HG03520 (cell line): ENCODE measurements around the gene TMPRSS3.

Experiments used
- ATAC-seq: cut with Tn5 transposase; IDR thresholded peaks from one replicate; pipeline ENCODE4 v1.9.1; 2021; ENCODE audit warnings: mild to moderate bottlenecking, moderate library complexity; ENCODE audit not compliant: unreplicated experiment

Gene TMPRSS3

DNA sequence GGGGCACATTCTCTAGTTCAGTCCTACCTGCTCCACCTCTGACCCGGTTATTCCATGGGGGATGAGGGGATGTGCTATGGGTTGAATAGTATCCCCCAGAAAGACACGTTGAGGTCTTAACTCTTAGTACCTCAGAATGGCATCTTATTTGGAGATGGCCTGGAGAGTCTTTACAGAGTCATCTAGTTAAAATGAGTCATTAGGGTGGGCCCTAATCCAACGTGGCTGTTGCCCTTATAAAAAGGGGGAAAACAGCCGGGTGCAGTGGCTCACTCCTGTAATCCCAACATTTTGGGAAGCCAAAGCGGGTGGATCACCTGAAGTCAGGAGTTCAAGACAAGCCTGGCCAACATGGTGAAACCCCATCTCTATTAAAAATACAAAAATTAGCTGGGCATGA, 5.7 kb downstream of the TMPRSS3 start:
- no peak for ATAC-seq

DNA sequence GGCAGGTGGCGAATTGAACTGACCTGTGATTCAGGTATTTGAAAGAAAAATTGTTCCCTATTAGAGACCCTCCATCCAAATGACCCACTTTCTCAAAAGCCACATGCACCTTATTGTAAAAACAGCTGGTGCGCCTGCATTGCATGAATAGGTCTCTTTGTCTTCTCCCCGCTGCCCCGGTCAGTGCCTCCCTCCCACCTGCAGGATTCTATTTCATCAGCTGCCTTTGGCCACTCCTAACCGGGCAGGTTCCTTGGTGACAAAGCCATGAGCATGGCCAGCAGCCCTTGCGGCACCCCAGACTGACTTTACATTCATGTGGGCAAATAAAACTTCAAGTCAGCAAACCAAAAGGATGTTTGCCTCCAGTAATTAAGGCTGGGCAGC, 6.4 kb downstream of the TMPRSS3 start:
- no peak for ATAC-seq

DNA sequence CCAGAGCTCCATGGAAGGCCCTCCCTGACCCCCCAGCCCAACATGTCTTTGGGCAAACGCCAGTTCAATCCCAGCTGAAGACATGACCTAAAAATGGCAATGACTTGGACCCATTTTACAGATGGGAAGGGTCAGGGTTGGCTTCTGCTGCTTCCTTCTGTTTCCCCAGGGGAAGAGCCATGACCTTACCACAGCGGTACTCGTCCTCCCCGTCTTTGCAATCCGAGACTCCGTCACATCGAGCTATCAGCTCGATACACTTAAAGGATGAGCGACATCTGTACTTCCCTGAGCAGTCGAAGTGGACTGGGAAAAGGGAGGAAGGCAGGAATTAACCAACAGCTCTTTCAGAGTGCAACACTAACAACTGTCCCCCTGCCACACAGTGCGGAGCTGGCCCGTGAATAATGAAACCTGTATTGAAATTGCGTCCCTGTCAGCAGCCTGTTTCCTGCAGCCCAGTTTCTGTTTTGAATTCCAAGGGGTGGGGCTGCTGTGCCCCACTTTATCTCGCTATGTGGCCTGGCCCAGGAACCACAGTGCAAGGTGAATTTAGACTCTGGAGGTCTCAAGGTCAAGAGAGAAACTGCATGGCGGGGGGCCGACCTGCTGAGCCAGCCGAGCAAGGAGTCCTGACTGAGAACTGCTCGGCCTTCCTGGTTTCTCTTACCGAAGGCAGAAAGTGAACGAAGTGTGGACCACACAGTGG, 7.0 kb downstream of the TMPRSS3 start:
- no peak for ATAC-seq

DNA sequence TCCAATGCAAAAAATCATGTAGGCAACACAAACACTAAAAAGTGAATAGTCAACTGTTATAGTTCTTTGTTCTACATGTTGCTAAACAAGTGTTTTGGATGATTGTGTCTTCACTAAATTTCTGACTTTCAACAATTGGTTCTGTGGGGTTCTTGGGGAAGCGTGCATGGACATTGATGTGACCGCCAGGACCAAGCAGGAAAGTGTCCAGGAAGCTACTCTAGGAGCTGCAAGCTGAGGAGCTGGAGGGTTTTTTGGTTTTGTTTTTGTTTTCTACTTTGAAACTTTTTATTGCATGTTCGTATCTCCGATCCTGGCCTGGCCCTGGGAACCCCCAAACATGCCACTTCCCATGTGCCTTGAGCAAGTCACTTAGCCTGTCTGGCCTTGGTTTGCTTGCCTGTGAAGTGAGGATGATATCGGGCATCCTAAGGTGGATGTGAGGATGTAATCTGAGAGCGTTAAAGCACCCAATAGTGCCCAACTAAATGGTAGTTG, 8.0 kb downstream of the TMPRSS3 start:
- no peak for ATAC-seq

DNA sequence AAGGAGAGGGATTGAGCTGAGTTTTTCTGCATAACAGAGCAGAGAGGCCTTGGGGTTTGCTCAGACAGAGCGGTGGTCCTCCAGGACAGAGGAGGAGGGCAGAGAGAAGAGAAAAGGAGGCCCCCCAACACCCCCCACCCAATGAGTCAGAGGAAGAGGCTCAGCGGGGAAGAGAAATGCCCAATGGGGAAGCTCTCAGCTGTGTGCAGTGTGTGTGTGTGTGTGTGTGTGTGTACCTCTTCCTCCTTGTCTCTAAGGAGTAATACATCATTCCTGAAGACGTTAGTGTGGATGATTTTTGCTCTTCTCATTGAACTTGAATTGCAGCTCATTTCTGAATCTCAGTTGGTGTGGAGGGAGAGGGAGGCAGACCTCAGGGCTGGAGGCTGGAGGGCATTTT, 8.7 kb downstream of the TMPRSS3 start:
- ATAC-seq, result no peak

DNA sequence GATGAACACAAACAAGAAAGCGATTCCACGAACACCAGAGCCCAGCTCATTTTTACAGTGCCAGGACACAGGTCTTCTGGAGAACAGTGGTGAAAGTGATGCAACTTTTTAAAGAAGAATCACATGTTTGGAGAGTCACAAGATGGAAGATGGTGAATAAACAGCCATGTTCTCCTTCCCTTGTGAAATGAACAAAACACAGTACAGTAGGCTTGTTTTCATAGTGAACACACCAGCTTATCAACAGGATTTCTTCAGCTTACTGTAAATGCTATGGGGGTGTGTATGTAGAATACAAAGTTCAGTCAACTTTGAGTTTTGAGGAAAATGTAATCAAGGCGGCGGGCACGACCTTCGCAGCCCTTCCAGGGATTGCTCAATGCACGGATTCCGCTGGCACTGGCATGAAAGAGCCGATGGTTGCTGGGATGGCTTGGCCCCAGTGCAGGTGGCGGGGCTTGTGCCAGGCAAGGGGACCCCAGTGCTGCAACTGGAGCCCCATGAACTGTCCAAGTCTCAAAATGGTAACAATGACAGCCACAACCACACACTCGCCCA, 9.7 kb downstream of the TMPRSS3 start:
- ATAC-seq, result no peak

DNA sequence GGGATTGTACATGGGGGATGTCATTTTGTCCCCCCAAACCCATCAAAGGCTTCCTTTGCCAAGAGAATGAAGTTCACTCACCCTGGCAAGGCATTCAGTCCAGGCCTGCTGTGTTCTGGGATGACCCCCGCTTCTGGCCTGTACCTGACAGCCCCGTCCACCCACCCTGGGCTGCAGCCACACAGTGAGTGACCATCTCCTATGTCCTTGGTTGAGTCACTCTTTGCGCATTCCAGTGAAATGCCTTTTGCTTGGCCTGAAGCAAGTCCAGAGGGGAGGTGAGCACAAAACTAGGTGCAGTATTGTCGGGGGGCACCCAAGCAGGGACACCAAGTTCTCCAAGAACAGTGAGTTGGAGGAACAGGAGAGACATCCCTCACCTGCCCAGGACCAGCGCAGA, 10.2 kb downstream of the TMPRSS3 start:
- no peak for ATAC-seq

DNA sequence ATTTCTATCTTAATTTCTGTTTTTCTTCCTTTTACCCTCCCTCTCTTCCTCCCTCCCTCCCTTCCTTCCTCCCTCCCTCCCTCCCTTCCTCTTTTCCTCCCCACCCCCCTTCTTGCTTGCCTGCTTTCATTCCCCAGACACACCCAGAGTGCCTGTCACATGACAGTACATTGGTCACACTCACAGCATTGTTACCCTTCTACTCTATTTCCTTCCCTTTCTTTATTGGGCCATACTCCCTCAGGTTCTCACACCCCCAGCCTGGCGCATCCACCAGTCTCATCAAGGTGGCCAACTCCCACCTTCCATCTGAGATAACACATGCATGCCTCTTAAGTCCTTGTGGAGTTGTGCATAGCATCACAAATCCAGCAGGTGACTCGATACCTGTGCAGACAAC, 10.9 kb downstream of the TMPRSS3 start:
- ATAC-seq, result no peak

DNA sequence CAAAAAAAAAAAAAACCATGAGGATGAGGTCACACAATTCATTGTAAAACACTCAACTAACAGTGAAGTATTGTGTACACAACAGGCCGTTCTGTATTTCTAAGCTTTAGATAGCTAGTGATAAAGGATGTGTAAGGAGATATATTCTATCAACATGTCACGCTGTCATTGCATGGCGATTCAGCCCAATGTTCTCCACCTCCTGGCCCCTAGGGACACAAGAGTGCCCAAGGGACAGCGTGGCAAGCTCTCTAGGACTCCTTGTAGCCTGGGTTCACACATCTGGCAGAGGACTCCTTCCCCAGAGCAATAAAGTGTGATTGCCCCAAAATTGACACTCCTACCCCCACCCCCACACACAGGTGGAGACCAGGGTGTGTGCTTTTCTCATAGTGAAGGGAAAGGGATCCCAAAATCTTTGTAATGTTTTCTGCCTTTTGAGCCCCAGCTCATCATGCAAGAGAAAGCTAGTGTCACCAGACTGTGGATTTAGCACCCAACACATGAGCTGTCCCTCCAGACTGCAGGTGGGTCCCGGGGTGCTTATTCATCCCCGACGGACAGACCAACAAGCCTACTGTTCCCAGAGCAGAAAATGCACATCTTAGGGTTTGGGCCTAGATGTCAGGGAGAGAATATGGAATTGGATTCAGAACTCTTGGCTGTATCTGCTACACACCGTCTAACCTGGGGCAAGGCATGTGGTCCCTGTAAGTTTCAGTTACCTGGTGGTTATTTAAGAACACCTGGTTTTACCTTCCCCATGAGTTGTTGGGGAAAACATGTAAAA, 11.5 kb downstream of the TMPRSS3 start:
- ATAC-seq, result no peak

DNA sequence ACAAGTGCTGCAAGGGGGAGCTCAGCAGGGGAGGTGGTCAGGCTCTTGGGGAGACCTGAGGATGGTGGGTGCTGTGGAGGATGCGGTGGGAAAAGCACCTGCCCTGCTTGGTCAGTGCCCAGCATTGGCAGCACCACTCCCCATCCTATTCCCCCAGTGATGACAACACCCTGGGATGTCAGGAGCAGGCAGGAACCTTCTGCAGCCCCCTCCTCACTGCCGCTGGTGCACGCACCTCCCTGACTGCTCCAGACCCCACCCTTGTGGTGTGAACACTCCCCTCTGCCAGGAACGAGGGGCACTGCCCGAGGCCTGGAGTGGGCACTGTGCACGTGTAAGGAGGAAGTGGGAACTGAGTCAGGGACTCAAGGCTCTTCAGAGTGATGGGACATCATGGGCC, 12.5 kb downstream of the TMPRSS3 start:
- no peak for ATAC-seq

DNA sequence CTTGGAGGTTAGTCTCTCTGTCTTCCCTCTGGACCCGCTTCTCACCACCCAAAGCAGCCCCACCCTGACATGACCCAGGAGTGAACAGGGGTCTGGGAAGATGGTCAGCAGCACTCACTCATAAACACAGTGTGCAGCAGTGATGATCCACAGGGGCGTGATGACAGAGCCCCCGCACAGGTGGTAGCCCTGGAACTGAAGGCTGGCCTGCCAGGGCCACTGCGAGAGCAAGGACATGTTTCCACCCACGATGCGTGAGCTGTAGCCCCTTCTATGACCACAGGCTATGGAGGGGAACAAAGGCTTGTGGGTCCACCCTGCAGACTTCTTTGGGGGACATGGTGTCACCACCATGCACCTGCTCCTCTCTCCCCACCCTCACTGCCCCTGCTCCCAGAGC, 12.9 kb downstream of the TMPRSS3 start:
- no peak for ATAC-seq

DNA sequence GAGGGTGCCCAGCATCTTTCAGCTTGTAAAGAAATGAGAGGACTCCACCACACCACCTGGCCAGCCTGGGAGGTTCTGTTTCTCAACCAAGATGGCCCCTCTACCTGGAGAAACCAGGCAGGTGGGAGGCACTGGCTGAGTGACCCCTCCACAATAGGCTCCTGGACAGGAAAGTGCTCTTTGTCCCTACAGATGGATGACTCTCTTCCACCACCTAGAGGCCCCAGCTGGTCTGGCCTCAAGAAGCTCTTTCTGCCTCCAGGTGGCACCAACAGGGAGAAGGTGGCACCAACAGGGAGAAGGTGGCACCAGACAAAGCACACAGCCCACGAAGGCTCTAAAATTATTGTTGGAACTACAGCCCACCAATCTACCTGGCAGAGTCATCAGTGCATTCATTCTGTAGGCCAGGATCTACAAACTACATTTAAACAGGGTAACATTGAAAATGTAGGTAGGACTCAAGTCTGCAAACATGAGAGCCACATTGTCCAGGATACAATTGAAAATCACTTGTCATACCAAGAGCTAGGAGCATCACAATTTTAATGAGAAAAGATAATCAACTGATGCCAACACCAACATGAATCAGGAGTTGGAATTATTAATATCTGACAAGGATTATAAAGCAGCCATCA, 14.4 kb downstream of the TMPRSS3 start:
- ATAC-seq, result no peak

DNA sequence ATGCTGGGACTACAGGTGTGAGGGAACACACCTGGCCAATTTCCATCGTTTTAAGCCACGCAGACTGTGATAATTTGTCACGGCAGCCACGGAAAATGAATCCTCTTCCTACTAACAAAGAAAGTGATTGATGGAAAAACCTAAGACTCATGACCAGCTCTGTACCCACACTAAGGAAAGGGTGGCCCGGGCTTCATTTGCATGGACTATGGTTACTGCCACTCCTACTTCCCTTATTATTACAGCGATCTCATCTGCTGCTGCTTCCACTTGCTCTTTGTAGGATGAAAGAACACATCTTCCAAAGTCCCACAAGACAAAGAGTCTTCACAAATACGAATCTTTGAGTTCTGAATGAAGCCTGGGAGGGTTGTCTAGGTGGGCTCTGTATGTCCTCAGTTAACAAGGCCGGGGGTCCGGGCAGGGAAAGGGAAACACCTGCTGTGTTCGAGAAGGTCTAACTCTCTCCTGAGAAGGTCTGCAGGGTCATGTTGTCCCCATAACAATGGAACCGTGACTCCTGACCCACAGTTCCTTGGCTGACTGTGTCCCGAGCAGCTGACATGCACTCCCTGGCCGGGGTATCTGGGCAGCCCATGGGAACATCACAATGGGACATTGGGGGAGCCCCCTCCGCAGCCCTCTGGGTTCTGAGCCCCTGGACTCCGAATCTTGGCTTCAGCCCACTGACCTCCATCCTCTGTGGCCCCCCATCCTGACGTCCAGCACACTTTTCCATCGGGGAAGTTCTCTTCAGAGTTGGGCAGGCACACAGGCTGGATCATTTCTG, 16.2 kb downstream of the TMPRSS3 start:
- ATAC-seq, result no peak

DNA sequence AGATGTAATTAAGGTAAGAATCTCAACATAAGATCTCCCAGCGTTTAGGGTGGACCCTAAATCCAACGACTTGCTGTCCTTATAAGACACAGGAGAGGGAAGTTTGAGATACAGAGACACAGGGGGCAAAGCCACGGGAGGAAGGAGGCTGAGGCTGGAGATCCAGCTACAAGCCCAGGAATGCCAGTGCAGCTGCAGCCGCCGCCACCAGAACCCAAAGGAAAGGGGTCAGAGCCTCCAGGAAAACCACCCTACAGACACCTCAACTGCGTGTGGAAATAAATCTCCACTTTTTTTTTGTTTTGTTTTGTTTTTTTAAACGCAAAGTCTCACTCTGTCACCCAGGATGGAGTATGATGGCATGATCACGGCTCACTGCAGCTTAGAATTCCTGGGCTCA, 17.4 kb downstream of the TMPRSS3 start:
- no peak for ATAC-seq

DNA sequence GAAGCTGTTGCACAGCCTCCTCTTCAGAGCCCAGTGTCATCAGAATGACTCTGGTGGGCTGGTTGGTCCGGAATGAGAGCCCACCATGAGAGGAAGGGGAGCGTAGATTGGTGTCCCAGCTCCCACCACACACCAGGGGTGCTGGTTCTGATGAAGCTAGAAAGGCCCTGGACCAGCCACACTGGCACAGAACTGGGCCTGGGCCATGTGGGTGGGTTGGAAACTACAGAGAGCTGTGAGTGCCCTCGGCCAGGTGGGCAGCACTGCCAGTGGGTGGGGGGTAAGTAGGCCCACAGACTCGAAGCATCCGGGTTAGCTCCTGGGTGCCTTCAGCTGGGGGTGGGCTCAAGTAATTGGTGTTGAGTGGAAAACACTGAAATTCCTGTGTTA, 17.9 kb downstream of the TMPRSS3 start:
- no peak for ATAC-seq

DNA sequence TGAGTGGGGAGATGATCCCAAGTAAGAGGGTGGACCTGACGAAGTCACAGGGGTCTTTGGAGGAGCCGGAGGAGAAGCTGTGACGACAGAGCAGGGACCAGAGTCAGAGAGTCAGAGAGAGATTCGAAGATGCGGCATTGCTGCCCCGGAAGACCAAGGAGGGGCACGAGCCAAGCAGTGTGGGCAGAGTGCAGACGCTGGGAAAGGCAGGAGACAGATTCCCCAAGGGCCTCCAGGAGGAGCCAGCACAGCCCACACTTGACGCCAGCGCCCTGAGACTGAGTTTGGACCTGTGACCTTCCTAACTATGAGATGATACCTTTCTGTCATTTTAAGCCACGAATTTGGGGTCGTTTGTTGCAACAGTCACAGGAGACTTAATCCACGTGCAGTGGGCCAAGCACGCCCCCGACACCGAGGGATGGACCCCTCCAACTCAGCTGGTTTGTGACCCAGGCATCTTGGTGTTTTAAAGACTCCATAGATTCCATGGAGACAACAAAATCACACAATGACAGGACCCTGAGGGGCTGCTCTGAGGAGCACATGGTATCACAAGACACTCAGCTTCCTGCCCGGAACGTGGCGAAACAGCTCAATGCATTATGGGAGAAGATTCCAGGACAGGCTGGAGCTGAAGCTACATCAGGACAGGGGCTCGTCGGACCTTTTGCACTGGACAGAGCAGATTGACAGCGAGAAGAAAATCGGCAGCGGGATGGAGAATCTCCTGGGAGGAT, 18.5 kb downstream of the TMPRSS3 start:
- ATAC-seq, result no peak

DNA sequence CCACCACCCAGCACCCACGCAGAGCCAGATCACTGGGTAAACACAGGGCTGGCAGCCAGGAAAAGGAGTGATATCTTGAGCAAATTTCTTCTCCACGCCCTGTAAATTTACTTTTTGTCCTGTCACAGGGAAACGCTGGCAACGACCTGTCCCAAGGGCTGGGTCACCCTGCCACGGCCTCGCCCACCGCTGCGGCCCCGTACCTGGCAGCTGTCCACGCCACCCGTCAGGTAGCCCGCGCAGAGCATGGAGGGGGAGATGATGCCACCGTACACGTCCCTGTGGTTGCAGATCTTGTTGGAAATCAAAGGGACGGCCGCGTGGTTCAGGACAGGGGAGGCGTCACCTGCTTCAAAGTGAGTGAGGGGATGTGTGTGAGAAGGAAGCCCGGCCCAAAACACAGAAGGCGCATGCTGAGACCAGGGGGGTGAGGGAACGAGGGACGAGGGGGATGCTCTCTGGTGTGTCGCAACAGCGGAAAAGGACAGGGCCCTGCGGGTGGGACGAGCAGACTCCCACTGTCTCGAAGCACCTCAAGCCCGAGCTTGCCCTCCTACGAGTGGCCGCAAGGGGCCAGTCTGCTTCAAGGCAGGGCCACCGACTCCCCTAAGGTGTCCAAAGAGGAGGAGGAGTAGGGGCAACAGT, 19.4 kb downstream of the TMPRSS3 start:
- ATAC-seq, result no peak

DNA sequence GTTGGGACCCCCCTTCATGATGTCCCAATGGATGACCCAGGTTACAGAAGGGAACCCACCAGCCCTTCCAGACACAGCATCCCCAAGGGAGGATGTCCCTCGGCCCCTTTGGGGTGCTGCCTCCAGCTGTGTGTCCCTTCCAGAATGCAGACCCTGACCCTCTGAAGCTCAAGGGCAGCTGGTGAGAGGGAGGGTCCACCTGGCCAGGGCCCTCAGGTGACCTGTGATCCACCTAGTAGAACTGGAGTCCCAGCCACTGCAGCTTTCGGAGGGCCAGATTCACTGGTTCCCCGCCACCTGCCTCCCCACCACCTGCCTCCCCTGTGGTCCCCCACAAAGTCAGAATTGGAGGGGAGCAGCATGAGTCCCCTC, 19.9 kb downstream of the TMPRSS3 start:
- ATAC-seq, result no peak

DNA sequence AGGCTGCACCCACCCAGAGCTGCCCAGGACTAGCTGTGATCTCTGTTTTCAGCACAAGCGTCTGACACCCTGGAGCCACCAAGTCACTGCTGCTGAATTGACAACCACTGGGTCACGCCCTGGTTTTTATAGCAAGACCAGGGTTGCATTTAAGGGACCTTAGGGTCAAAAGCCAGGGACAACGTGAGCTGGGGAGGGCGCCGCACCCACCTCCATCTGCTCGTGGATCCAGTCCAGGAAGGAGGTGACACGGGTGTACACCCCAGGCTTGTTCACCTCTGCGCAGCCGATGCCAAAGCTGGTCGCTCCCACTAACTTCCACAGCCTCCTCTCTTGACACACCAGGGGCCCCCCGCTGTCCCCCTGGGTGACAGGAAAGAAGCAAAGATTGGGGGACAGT, 20.3 kb downstream of the TMPRSS3 start:
- ATAC-seq, result no peak
